SU-DHL-6 (cell line): Measurements from ENCODE around the gene TSPAN17.

ENCODE experiments used
- H2AFZ ChIP-seq: fragments of 200-600 bp; sonication (generic); 2 replicates; pipeline ENCODE4 v1.6.1; 2014; ENCODE audit warnings: low read depth, mild to moderate bottlenecking, moderate library complexity, mixed read lengths, antibody characterized with exemption, low read length; ENCODE audit not compliant: severe bottlenecking
- H3F3A ChIP-seq: fragments of 200-600 bp; shearing (Covaris generic); 2 replicates; pipeline ENCODE4 v1.6.0; 2016; ENCODE audit warnings: antibody characterized with exemption, mild to moderate bottlenecking; ENCODE audit not compliant: insufficient read depth
- H3K27ac ChIP-seq: fragments of 200-600 bp; sonication (generic); 2 replicates; pipeline ENCODE4 v1.5.1; 2016; ENCODE audit warnings: low read depth, mild to moderate bottlenecking, low read length, moderate library complexity, mixed read lengths
- H3K27me3 ChIP-seq: fragments of 200-600 bp; sonication (generic), shearing (Covaris generic); 2 replicates; pipeline ENCODE4 v1.6.0; 2014; ENCODE audit warnings: mild to moderate bottlenecking, low read length
- H3K36me3 ChIP-seq: fragments of 200-600 bp; sonication (generic); 2 replicates; pipeline ENCODE4 v1.6.1; 2014; ENCODE audit warnings: mild to moderate bottlenecking, low read length, mixed read lengths
- H3K4me2 ChIP-seq: fragments of 300-600, 200-600 bp; shearing (Covaris generic), sonication (generic); 2 replicates; pipeline ENCODE4 v1.6.0; 2014; ENCODE audit warnings: low read length, low read depth, mild to moderate bottlenecking; ENCODE audit not compliant: poor library complexity, severe bottlenecking
- H3K4me3 ChIP-seq: fragments of 200-600 bp; sonication (generic); 2 replicates; pipeline ENCODE4 v1.5.1; 2014; ENCODE audit warnings: antibody characterized with exemption, low read length, mild to moderate bottlenecking, mixed read lengths; ENCODE audit not compliant: insufficient read depth, poor library complexity, severe bottlenecking
- H3K79me2 ChIP-seq: fragments of 200-600 bp; sonication (generic); 2 replicates; pipeline ENCODE4 v1.6.1; 2014; ENCODE audit warnings: mild to moderate bottlenecking, low read length, moderate library complexity; ENCODE audit not compliant: insufficient read depth
- H3K9ac ChIP-seq: fragments of 200-600 bp; sonication (generic); 2 replicates; pipeline ENCODE4 v1.7.0; 2014; ENCODE audit warnings: mild to moderate bottlenecking, low read length
- H3K9me2 ChIP-seq: fragments of 200-600 bp; sonication (generic); replicated peaks from 2 replicates; pipeline ENCODE4 v1.6.1; 2014; ENCODE audit warnings: low read length; ENCODE audit not compliant: insufficient read depth
- H3K9me3 ChIP-seq: fragments of 200-600 bp; sonication (generic); 2 replicates; pipeline ENCODE4 v1.6.1; 2014; ENCODE audit warnings: low read length, mixed read lengths; ENCODE audit not compliant: insufficient read depth
- H4K20me1 ChIP-seq: fragments of 200-600 bp; sonication (generic); 2 replicates; pipeline ENCODE4 v1.6.1; 2014; ENCODE audit warnings: low read depth, mild to moderate bottlenecking, antibody characterized with exemption, low read length, moderate library complexity, mixed read lengths
- CTCF ChIP-seq: fragments of 200-600 bp; sonication (generic); IDR thresholded peaks from one replicate; pipeline ENCODE4 v1.5.1; 2017; ENCODE audit warnings: antibody characterized with exemption, mild to moderate bottlenecking, low read length, moderate library complexity; ENCODE audit not compliant: insufficient read depth, poor library complexity, severe bottlenecking
- EZH2phosphoT487 ChIP-seq: fragments of 200-600 bp; sonication (generic), shearing (Covaris generic); conservative IDR thresholded peaks from 2 replicates; pipeline ENCODE4 v1.6.1; 2018; ENCODE audit warnings: mild to moderate bottlenecking, antibody characterized with exemption, low read length, moderate library complexity, mixed read lengths

The TSPAN17 gene

GRCh38 chr5:176644294-176644693, 3.0 kb upstream of the TSPAN17 start:
- H3K27me3 ChIP-seq, result no peaks in the 10 kb centered on the region
- no peaks in the 10 kb centered on the region for H4K20me1 ChIP-seq
- H3K9me2 ChIP-seq, result no peaks in the 10 kb centered on the region
- H2AFZ ChIP-seq, result no peak overlapping the region
- no peak overlapping the region for H3K9ac ChIP-seq
- H3K36me3 ChIP-seq, result no peaks in the 10 kb centered on the region
- no peaks in the 10 kb centered on the region for H3K79me2 ChIP-seq
- H3K9me3 ChIP-seq, result no peaks in the 10 kb centered on the region
- no peak overlapping the region for H3K4me3 ChIP-seq
- 0 out of 2 replicates have a peak, but pooled peaks cover 4% of the 10 kb centered on the region for H3F3A ChIP-seq
- no peak overlapping the region for H3K27ac ChIP-seq
- H3K4me2 ChIP-seq, result no peak overlapping the region
- TF ChIP-seq CTCF (no peak), EZH2phosphoT487 (no peak)

- H3K9ac ChIP-seq, result no peak overlapping the region
- H3K36me3 ChIP-seq, result no peaks in the 10 kb centered on the region
- no peak overlapping the region for H3K4me2 ChIP-seq
- no peaks in the 10 kb centered on the region for H3K27me3 ChIP-seq
- H3K9me2 ChIP-seq, result no peaks in the 10 kb centered on the region
- no peak for TF ChIP-seq EZH2phosphoT487
- no peak for TF ChIP-seq CTCF
- no peak overlapping the region for H2AFZ ChIP-seq
- no peaks in the 10 kb centered on the region for H4K20me1 ChIP-seq
- H3F3A ChIP-seq, result 0 out of 2 replicates have a peak, but pooled peaks cover 4% of the 10 kb centered on the region
- no peaks in the 10 kb centered on the region for H3K79me2 ChIP-seq
- no peak overlapping the region for H3K27ac ChIP-seq
- H3K4me3 ChIP-seq, result no peak overlapping the region
- no peaks in the 10 kb centered on the region for H3K9me3 ChIP-seq
Observed at GRCh38 chr5:176644878-176645670, 2.2 kb upstream of the TSPAN17 start.

- Histone ChIP-seq H3K9me3 (no peaks in the 10 kb centered on the region), H2AFZ (peak overlapping the region; percentile 75), H3K79me2 (no peaks in the 10 kb centered on the region), H3K27me3 (no peaks in the 10 kb centered on the region), H3K9me2 (no peaks in the 10 kb centered on the region), H3F3A (0 out of 2 replicates have a peak, but pooled peaks cover 4% of the 10 kb centered on the region), H4K20me1 (no peaks in the 10 kb centered on the region), H3K9ac (peak overlapping the region; percentile 51; the same call in 1 of the 2 replicates), H3K4me3 (no peak overlapping the region), H3K27ac (no peak overlapping the region), H3K36me3 (no peaks in the 10 kb centered on the region), H3K4me2 (peak overlapping the region; percentile 82)
- no peak for TF ChIP-seq CTCF
- no peak for TF ChIP-seq EZH2phosphoT487
Observed at GRCh38 chr5:176646049-176646706, 1.1 kb upstream of the TSPAN17 start.
